ENCODE results near the gene DDX10.

The DDX10 gene

GRCh38 chr11:108913204-108913603 lies 248.3 kb downstream of the DDX10 start:
- no peak for DNase-seq

- no peak for DNase-seq
Measured at GRCh38 chr11:108914211-108914610, 249.3 kb downstream of the DDX10 start.

GRCh38 chr11:108914981-108915380 lies 250.1 kb downstream of the DDX10 start:
- no peak for DNase-seq

GRCh38 chr11:108915666-108916065 lies 250.8 kb downstream of the DDX10 start:
- DNase-seq, result no peak

GRCh38 chr11:108916290-108916689 lies 251.4 kb downstream of the DDX10 start:
- no peak for DNase-seq

- no peak for DNase-seq
Measured at GRCh38 chr11:108916935-108917334, 252.1 kb downstream of the DDX10 start.

- DNase-seq, result no peak
Measured at GRCh38 chr11:108921211-108921610, 256.3 kb downstream of the DDX10 start.

- DNase-seq, result no peak
Measured at GRCh38 chr11:108922241-108922640, 257.4 kb downstream of the DDX10 start.

- DNase-seq, result no peak
Measured at GRCh38 chr11:108923413-108923812, 258.5 kb downstream of the DDX10 start.

GRCh38 chr11:108926171-108926840 lies 261.4 kb downstream of the DDX10 start:
- no peak for DNase-seq

- no peak for DNase-seq
Measured at GRCh38 chr11:108926841-108927577, 262.1 kb downstream of the DDX10 start.

GRCh38 chr11:108927791-108928545 lies 263.1 kb downstream of the DDX10 start:
- no peak for DNase-seq

- DNase-seq, result no peak
Measured at GRCh38 chr11:108929241-108929640, 264.4 kb downstream of the DDX10 start.

- DNase-seq, result no peak
Measured at GRCh38 chr11:108931168-108931567, 266.3 kb downstream of the DDX10 start.

GRCh38 chr11:108933630-108934029 lies 268.8 kb downstream of the DDX10 start:
- no peak for DNase-seq

GRCh38 chr11:108934289-108934688 lies 269.4 kb downstream of the DDX10 start:
- DNase-seq, result no peak

GRCh38 chr11:108934696-108935095 lies 269.8 kb downstream of the DDX10 start:
- DNase-seq, result no peak

GRCh38 chr11:108937746-108938145 lies 272.9 kb downstream of the DDX10 start:
- no peak for DNase-seq

GRCh38 chr11:108938604-108939003 lies 273.7 kb downstream of the DDX10 start:
- DNase-seq, result no peak

- DNase-seq, result no peak
Measured at GRCh38 chr11:108939135-108939534, 274.3 kb downstream of the DDX10 start.

GRCh38 chr11:108943853-108944252 lies 279.0 kb downstream of the DDX10 start:
- DNase-seq, result no peak

- DNase-seq, result no peak
Measured at GRCh38 chr11:108944471-108945178, 279.8 kb downstream of the DDX10 start.

GRCh38 chr11:108945341-108945740 lies 280.5 kb downstream of the DDX10 start:
- DNase-seq, result no peak

All from activated naive CD4-positive, alpha-beta T cell (primary cell).